GM23248 (cell line): ENCODE measurements around the gene CCDC167.

Experiments used
- EZH2 ChIP-seq: fragments of 200-600 bp; sonication (generic); IDR thresholded peaks from 2 replicates; pipeline ENCODE4 v1.6.1; 2018; ENCODE audit warnings: antibody characterized with exemption, mild to moderate bottlenecking; ENCODE audit not compliant: insufficient read depth, poor library complexity, severe bottlenecking
- EZH2phosphoT487 ChIP-seq: fragments of 200-600 bp; sonication (generic); IDR thresholded peaks from 2 replicates; pipeline ENCODE4 v1.6.1; 2018; ENCODE audit warnings: antibody characterized with exemption, moderate library complexity, mild to moderate bottlenecking, low read depth; ENCODE audit not compliant: insufficient read depth

- TF ChIP-seq EZH2phosphoT487: no peak
- no peak for TF ChIP-seq EZH2
Measured at GRCh38 chr6:37486121-37486839, 13.4 kb downstream of the CCDC167 start.
